Right lobe of liver (tissue), 6 donors: Measurements from ENCODE around the gene EXOC1L. TPM values are rescaled to one million over a fixed set of nuclear protein-coding genes. Genes with fewer than 3 reads are reported as not detected.

ENCODE experiments used
- ATAC-seq, 4 donors: fragments of 200-7000 bp; cut with Tn5 transposase; one replicate each; pipeline ENCODE4 v1.9.1; 2020; ENCODE audit warnings: mild to moderate bottlenecking in 4 of 4, moderate library complexity in 4 of 4
- DNase-seq, 3 donors: peaks; one replicate each; pipeline ENCODE4 v3.0.0-alpha.2; 2020
- H3K27ac ChIP-seq, 3 donors: fragments of 200-600 bp; one replicate each; pipeline ENCODE4 v1.8.0; 2022
- H3K27me3 ChIP-seq, 2 donors: fragments of 200-600 bp; one replicate each; pipeline ENCODE4 v1.8.0; 2022
- H3K36me3 ChIP-seq, 4 donors: fragments of 200-600 bp; sonication (generic) in 1 of 4; one replicate each; pipeline versions ENCODE4 v1.5.1 to v1.8.0; 2017 to 2022; ENCODE audit warnings: control low read depth in 1 of 4
- H3K4me1 ChIP-seq, 4 donors: fragments of 200-600 bp; sonication (generic) in 1 of 4; one replicate each; pipeline versions ENCODE4 v1.5.1 to v1.8.0; 2017 to 2022; ENCODE audit warnings: control low read depth in 1 of 4
- H3K4me3 ChIP-seq, 3 donors: fragments of 200-600 bp; one replicate each; pipeline ENCODE4 v1.8.0; 2022
- H3K9me3 ChIP-seq, 4 donors: fragments of 200-600 bp; sonication (generic) in 1 of 4; one replicate each; pipeline versions ENCODE4 v1.5.1 to v1.8.0; 2017 to 2022; ENCODE audit warnings: control low read depth in 1 of 4
- POLR2A ChIP-seq: fragments of 450-650 bp; IDR thresholded peaks from one replicate; pipeline ENCODE4 v1.6.1; 2017; ENCODE audit warnings: antibody characterized with exemption, mild to moderate bottlenecking
- WGBS: methylation state at CpG from one replicate; pipeline ENCODE4 v1.1.6; 2018; ENCODE audit warnings: low coverage, low lambda C conversion rate; ENCODE audit not compliant: insufficient coverage; ENCODE audit errors: missing lambda C conversion rate; 5-methylcytosine and 5-hydroxymethylcytosine counted together
- intact Hi-C, 2 donors: fragments of 100-400 bp; cut with DNase I; formaldehyde crosslinking; loops; one replicate each; pipeline versions ENCODE4 v1.11.2 to v1.14.1; 2022
- total RNA-seq, 6 experiments: library from RNA; depleted of rRNA in 2 of 6; stranded (reverse); fragments of >200 nt in 2 of 6; fragmentation: NEBNext Ultra II Directional in 3 of 6; extraction: Animal tissue kit (Norgen Biotek cat#: 25700) in 3 of 6; gene quantifications; one replicate each; pipeline versions ENCODE4 v1.1.0 to v1.2.4, GENCODE V29; 2016 to 2023
- TF ChIP-seq, protein P1 (sequence below), 4 donors: fragments of 200-600 bp in 3 of 4; fragments of 450-650 bp in 1 of 4; IDR thresholded peaks; one replicate each; pipeline versions ENCODE4 v1.5.1 to v1.8.0; 2016 to 2022; ENCODE audit warnings: antibody characterized with exemption in 4 of 4, mild to moderate bottlenecking in 2 of 4
- donor health status: DM: no; HTN: yes; CAD: no.
- donor health status: DM: no; HTN: no; CAD: no.
- donor health status: DM: no; HTN: no; CAD: no.
- donor health status: DM: no; HTN: yes; CAD: no.
- donor health status: DM: no; HTN: yes; CAD: no.

Gene EXOC1L
- total RNA-seq, 6 experiments from 2014 or later: not detected

DNA sequence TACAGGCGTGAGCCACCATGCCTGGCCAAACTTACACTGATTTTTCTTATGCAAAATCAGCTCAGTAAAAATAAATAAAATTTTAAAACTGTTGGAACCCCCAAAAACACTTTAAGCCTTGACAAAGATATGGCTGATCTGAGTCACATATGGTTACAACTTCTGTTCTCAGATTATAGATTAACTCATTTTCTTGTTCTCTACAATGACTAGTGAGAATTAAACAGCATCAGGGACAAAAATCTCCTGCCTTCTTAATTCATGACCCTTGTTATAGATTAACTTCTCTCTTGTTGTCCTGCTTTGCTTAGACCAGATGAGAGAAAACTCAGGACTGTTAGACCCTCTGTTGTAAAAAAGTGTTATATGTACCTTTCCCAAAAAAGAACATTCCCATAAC, 24.2 kb upstream of the EXOC1L start:
- H3K27me3 ChIP-seq: no peaks in the 10 kb centered on the region

DNA sequence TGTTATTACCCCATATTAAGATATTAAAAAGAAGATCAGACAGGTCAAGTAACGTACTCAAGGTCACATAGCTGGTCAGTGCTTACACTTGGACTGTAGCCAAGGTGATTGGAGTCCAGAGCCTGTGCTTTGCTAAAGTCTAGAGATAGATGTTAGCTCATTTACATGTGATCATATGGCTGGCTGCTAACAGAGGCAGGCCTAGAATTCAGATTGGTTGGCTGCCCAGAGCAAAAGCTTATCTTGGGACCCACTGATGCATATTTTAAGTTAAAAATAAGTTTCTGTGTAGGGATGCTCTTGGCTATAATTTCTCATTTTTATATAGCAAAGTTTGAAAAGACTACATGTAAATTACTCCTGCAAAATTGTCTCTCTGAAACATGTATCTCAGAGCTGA, 18.1 kb upstream of the EXOC1L start:
- WGBS: 0% methylated on average over 1 of the region's 1 CpG
- TF ChIP-seq, protein P1, sequence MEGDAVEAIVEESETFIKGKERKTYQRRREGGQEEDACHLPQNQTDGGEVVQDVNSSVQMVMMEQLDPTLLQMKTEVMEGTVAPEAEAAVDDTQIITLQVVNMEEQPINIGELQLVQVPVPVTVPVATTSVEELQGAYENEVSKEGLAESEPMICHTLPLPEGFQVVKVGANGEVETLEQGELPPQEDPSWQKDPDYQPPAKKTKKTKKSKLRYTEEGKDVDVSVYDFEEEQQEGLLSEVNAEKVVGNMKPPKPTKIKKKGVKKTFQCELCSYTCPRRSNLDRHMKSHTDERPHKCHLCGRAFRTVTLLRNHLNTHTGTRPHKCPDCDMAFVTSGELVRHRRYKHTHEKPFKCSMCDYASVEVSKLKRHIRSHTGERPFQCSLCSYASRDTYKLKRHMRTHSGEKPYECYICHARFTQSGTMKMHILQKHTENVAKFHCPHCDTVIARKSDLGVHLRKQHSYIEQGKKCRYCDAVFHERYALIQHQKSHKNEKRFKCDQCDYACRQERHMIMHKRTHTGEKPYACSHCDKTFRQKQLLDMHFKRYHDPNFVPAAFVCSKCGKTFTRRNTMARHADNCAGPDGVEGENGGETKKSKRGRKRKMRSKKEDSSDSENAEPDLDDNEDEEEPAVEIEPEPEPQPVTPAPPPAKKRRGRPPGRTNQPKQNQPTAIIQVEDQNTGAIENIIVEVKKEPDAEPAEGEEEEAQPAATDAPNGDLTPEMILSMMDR (IDR thresholded peaks at IDR 0.05): no peak
- no peak for TF ChIP-seq POLR2A
- Histone ChIP-seq H3K4me3 (no peak overlapping the region), H3K4me1 (no peaks in the 10 kb centered on the region), H3K27ac (no peak overlapping the region), H3K9me3 (no peaks in the 10 kb centered on the region), H3K36me3 (no peaks in the 10 kb centered on the region), H3K27me3 (no peaks in the 10 kb centered on the region)
- intact Hi-C loops: no loop called here
- ATAC-seq (no peak), DNase-seq (no peak)

More for the DNA sequence above, 24.2 kb upstream of the EXOC1L start:
- DNase-seq (no peak), ATAC-seq (no peak)
- no peak overlapping the region for H3K4me3 ChIP-seq
- no peaks in the 10 kb centered on the region for H3K9me3 ChIP-seq
- TF ChIP-seq POLR2A: no peak
- TF ChIP-seq, protein P1 (IDR thresholded peaks at IDR 0.05): no peak
- no peaks in the 10 kb centered on the region for H3K4me1 ChIP-seq
- 86% methylated on average over 1 of the region's 1 CpG for WGBS
- H3K27ac ChIP-seq: no peak overlapping the region
- H3K36me3 ChIP-seq: no peaks in the 10 kb centered on the region
- intact Hi-C loops: no loop called here

DNA sequence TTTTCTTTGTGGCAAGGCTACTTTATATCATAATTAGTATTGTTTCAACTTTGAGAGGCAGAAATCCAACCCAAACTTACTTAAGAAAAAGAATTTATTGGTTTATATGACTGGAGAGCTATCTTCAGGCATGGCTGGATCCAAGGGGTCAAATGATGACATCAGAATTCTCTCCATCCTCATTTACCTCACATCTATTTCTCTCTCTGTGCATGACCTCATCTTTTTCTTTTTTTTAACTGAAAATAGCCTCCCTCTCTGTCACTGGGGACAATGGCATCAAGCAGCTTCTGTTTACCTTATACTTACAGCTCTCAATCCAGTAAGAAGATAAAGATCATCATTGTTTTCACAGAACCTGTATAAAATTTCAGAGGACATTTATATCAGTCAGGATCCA, 12.0 kb upstream of the EXOC1L start:
- Histone ChIP-seq H3K27ac (no peak overlapping the region), H3K27me3 (no peaks in the 10 kb centered on the region), H3K9me3 (no peaks in the 10 kb centered on the region), H3K4me3 (no peak overlapping the region), H3K36me3 (no peaks in the 10 kb centered on the region), H3K4me1 (no peaks in the 10 kb centered on the region)
- TF ChIP-seq, protein P1 (IDR thresholded peaks at IDR 0.05): no peak
- no peak for TF ChIP-seq POLR2A
- ATAC-seq (no peak), DNase-seq (no peak)
- intact Hi-C loops: no loop called here

DNA sequence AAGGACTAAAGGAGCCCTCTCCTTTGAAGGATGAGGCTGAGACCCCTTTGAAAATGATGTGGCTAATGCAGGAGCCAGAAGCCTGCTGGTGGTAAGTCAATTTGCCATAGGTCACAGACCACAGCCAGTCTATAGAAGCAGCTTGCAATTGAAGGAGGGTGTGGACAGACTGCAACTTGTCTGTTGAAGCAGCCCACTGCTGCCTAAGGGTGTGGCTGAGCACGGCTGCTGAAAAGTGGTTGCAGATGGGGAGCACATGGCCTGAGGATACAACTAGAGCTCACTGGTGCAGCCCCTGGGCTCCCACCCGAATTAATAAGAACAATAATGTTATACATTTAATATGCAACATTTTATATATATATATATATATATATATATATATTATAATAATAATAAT, 11.4 kb upstream of the EXOC1L start:
- intact Hi-C loops: no loop called here
- 42% methylated on average over 2 of the region's 2 CpGs for WGBS
- TF ChIP-seq POLR2A: no peak
- TF ChIP-seq, protein P1 (IDR thresholded peaks at IDR 0.05): no peak
- Histone ChIP-seq H3K4me3 (no peak overlapping the region), H3K9me3 (no peaks in the 10 kb centered on the region), H3K27ac (no peak overlapping the region), H3K27me3 (no peaks in the 10 kb centered on the region), H3K36me3 (no peaks in the 10 kb centered on the region), H3K4me1 (no peaks in the 10 kb centered on the region)
- no peak for DNase-seq
- no peak for ATAC-seq

DNA sequence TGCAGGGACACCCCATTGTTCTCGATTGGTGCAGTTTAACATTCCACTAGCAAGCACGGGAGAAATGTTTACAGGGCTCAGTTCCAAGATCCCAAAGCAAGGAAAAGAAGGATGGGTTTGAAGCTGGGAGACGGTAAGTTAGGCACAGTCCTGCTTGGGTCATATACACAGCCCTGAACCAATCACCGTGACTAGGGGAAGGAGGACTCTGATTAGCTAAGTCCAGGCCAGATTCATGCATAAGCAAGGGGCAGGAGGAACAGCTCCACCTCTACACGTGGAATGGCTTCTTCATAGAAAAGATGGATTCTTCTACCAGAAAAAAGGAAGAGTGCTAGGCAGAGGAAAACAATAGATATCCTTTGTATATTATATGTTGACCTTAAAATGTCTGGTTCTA, 11.0 kb upstream of the EXOC1L start:
- TF ChIP-seq, protein P1 (IDR thresholded peaks at IDR 0.05): no peak
- no peak for TF ChIP-seq POLR2A
- no peak overlapping the region for H3K27ac ChIP-seq
- ATAC-seq (no peak), DNase-seq (no peak)
- WGBS: 43% methylated on average over 5 of the region's 5 CpGs
- H3K36me3 ChIP-seq: no peaks in the 10 kb centered on the region
- intact Hi-C loops: no loop called here
- H3K4me3 ChIP-seq: no peak overlapping the region
- no peaks in the 10 kb centered on the region for H3K9me3 ChIP-seq
- H3K27me3 ChIP-seq: no peaks in the 10 kb centered on the region
- H3K4me1 ChIP-seq: no peaks in the 10 kb centered on the region
